Activated T-cell treated with anti-CD3 and anti-CD28 coated beads, Interleukin-2, amount 50 U/mL, for 4 hours (primary cell): Measurements from ENCODE around the gene GNAL. TPM values are rescaled to one million over a fixed set of nuclear protein-coding genes. Genes with fewer than 3 reads are reported as not detected.
A peak's percentile ranks its signal among the peaks of the same experiment; 100 is the strongest.
"Not testable (repeated sequence)": the region's sequence is repeated elsewhere in the genome, so short reads cannot be mapped to it uniquely, and the experiment has no call there.

Experiments
- ATAC-seq, 2 donors: fragments of 200-7000 bp; cut with Tn5 transposase; one replicate each; pipeline ENCODE4 v1.10.0; 2021
- DNase-seq: peaks from one replicate; pipeline ENCODE4 v3.0.0-alpha.2; 2020
- H3K27me3 Mint-ChIP-seq: one replicate; pipeline ENCODE4 v1.8.0; 2021; ENCODE audit warnings: low read depth, mixed read lengths
- H3K36me3 Mint-ChIP-seq: one replicate; pipeline ENCODE4 v1.8.0; 2022; ENCODE audit warnings: mixed read lengths; ENCODE audit not compliant: insufficient read depth
- H3K4me1 Mint-ChIP-seq: one replicate; pipeline ENCODE4 v1.8.0; 2021; ENCODE audit warnings: low read depth, mixed read lengths
- H3K4me3 Mint-ChIP-seq: one replicate; pipeline ENCODE4 v1.8.0; 2021; ENCODE audit warnings: mild to moderate bottlenecking, moderate library complexity, mixed read lengths
- H3K9me3 Mint-ChIP-seq: one replicate; pipeline ENCODE4 v1.8.0; 2021; ENCODE audit warnings: mixed read lengths
- total RNA-seq, 3 donors: library from RNA; stranded (reverse); gene quantifications; one replicate each; pipeline ENCODE4 v1.2.1, GENCODE V29; 2021

The GNAL gene
- total RNA-seq: under 1 TPM; 0.13 to 0.35 (median 0.24) TPM

DNA sequence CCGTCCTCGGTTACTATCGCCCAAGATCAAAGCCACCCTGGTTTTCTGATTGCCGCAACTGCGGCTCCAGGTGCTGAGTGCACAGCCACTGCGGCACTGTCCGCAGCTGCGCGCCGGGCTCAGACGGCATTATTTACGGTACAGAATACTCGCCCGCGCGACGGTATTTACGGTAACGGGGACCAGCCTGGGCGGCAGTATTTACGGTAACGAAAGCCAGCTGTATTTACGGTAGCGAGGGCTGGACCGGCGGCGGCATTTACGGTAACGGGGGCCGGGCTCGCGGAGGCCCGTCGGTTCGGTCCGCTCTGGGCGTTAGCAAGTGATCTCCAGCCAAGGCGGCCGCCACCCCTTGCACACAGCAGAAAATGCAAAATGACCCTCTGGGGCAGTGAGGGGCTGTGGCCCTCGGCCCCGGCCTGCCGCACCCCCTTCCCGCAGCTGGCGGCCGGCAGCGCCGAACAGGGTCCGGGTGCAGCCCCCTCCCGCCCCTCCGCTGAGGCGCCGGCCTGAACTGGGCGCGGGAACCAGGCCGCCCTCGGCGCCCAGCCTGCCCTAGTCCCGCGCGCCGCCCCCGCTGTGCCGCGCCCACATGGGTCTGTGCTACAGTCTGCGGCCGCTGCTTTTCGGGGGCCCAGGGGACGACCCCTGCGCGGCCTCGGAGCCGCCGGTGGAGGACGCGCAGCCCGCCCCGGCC is at the start of gene GNAL:
TSS of gene GNAL (plus strand) at position 293 of the 697 bp plus-strand sequence. CDS start at position 593, 300 bp downstream.
- Mint-ChIP-seq H3K36me3 (no peaks in the 10 kb centered on the region), H3K4me3 (peak within 1 kb of the TSS; percentile 56), H3K9me3 (peaks cover 11% of the 10 kb centered on the region), H3K4me1 (peaks cover 10% of the 10 kb centered on the region), H3K27me3 (peaks cover 55% of the 10 kb centered on the region)
- peak; percentile 87 to 88 for ATAC-seq
- peak; percentile 20 for DNase-seq

DNA sequence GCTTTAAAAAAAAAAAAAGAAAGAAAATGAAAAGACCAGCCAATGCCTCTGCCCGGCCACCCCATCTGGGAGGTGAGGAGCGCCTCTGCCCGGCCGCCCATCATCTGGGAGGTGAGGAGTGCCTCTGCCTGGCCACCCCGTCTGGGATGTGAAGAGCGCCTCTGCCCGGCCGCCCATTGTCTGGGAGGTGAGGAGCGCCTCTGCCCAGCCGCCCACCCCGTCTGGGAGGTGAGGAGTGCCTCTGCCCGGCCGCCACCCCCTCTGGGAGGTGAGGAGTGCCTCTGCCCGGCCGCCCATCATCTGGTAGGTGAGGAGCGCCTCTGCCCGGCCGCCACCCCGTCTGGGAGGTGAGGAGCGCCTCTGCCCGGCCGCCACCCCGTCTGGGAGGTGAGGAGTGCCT is 41.8 kb upstream of the GNAL start:
- H3K4me3 Mint-ChIP-seq, ATAC-seq, H3K4me1 Mint-ChIP-seq, H3K36me3 Mint-ChIP-seq, DNase-seq: not testable (repeated sequence)
- Mint-ChIP-seq H3K27me3 (peaks cover 15% of the 10 kb centered on the region), H3K9me3 (peaks cover 14% of the 10 kb centered on the region)

DNA sequence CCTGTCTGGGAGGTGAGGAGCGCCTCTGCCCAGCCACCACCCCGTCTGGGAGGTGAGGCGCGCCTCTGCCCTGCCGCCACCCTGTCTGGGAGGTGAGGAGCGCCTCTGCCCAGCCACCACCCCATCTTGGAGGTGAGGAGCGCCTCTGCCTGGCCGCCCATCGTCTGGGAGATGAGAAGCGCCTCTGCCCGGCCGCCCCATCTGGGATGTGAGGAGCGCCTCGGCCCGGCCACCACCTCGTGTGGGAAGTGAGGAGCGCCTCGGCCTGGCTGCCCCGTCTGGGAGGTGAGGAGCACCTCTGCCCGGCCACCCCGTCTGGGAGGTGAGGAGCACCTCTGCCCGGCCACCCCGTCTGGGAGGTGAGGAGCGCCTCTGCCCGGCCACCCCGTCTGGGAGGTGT is 41.3 kb upstream of the GNAL start:
- peaks cover 14% of the 10 kb centered on the region for H3K9me3 Mint-ChIP-seq
- not testable (repeated sequence) for H3K36me3 Mint-ChIP-seq, H3K4me3 Mint-ChIP-seq, H3K4me1 Mint-ChIP-seq, ATAC-seq, DNase-seq
- peaks cover 18% of the 10 kb centered on the region for H3K27me3 Mint-ChIP-seq

DNA sequence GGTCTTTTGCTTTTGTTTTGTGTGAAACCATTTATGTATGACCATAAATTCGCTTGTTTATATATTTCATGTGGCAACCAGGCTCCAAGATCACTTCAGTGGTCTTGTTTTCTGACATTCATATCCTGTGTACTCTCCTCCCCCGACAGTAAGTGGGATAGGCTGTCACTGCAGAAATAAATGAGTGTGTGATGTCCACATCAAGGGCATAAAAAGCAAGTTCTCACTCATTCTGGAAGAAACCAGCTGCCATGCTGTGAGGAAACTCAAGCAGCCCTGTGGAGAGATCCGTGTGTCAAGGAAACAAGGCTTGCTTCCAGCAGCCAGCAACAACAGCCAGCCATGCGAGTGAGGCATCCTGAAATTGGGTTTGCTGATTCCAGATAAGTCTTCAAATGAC is 39.2 kb upstream of the GNAL start:
- Mint-ChIP-seq H3K4me1 (no peaks in the 10 kb centered on the region), H3K27me3 (peaks cover 29% of the 10 kb centered on the region), H3K4me3 (no peak overlapping the region), H3K9me3 (peaks cover 14% of the 10 kb centered on the region), H3K36me3 (no peaks in the 10 kb centered on the region)
- ATAC-seq (no peak), DNase-seq (no peak)

DNA sequence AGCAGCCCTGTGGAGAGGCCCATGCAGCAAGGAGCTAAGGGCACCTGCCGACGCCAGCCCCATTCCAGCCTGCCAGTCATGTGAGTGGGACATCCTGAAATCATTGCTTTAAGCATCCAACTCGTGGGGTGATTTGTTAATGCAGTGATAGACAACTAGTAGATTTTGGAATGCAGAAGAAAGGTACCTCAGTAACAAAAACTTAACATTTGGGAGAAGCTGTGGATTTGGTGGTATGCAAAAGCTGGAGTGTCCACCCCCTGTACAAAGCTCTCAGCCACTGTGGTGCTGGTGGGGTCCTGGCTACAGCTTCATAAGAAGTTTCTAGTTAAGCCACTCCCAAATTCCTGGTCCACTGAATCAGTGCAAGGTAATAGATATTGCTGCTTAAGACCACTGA is 37.2 kb upstream of the GNAL start:
- ATAC-seq: no peak
- no peaks in the 10 kb centered on the region for H3K36me3 Mint-ChIP-seq
- H3K27me3 Mint-ChIP-seq: peaks cover 39% of the 10 kb centered on the region
- peaks cover 14% of the 10 kb centered on the region for H3K9me3 Mint-ChIP-seq
- H3K4me1 Mint-ChIP-seq: peaks cover 4% of the 10 kb centered on the region
- no peak for DNase-seq
- H3K4me3 Mint-ChIP-seq: no peak overlapping the region

DNA sequence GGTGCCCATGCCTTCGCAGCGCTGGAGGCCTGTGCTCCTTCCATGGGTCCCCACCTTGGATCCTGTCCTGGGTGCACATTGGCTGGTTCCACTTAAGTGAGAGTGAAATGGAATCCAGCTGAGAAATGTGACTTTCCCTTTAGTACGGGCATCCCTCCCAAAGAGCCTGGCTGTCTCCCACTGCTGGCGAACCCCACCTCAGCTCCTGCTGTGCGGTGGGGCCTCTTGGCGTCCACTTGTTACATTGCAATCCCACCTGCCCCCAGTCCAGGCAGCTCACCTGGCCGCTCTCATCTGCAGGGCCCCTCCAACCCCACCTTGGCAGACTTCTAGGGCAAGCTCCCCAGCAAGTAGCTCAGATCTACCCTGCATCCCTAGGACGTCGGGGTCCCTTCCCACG is 35.5 kb upstream of the GNAL start:
- no peak for ATAC-seq
- H3K27me3 Mint-ChIP-seq: peaks cover 50% of the 10 kb centered on the region
- H3K4me3 Mint-ChIP-seq: no peak overlapping the region
- no peaks in the 10 kb centered on the region for H3K36me3 Mint-ChIP-seq
- no peak for DNase-seq
- H3K4me1 Mint-ChIP-seq: peaks cover 4% of the 10 kb centered on the region
- H3K9me3 Mint-ChIP-seq: peaks cover 11% of the 10 kb centered on the region

DNA sequence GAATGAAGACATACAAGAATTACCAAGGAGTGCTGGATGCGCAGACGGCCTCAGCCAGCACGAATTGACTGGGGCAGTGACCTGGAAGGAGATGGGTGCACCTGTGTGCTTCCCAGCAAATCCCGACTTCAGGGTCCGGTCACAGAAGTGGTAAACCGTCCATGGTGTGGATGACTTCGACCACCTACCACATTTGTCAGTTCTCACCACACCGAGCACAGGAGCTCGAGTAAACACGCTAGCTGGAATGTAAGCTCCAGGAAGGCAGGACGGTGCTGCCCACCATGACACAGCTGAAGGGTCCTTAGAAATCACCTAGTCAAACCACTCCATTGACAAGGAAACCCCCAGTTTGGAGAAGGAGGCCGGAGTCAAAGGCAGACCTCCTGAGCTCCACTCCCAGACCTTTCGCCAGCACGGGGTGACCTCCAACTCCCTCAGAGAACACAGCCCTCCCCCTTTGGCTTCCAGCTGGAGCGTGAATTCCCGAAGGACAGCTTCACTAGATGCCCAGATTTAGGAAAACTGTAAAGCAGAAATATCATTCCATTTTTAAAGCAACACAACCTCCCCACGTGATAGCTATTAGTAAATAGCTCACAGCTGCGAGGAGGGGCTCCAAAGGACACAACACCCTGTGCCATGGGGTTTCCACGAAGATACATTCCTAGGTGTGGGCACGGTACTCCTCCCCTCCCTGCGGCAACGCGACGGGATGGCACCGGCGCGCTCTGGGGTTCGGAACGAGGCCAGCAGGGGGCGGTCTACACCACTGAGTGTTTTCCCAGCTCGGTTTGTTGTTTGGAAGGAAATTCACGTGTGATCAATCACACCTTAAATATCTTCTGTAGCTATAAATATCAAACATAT is 34.1 kb upstream of the GNAL start:
- peak; percentile 21 for DNase-seq
- H3K4me1 Mint-ChIP-seq: peaks cover 4% of the 10 kb centered on the region
- no peaks in the 10 kb centered on the region for H3K36me3 Mint-ChIP-seq
- peaks cover under 1% of the 10 kb centered on the region for H3K9me3 Mint-ChIP-seq
- peak in 1 of 2 donors; percentile 59 for ATAC-seq
- H3K27me3 Mint-ChIP-seq: peaks cover 52% of the 10 kb centered on the region
- no peak overlapping the region for H3K4me3 Mint-ChIP-seq

DNA sequence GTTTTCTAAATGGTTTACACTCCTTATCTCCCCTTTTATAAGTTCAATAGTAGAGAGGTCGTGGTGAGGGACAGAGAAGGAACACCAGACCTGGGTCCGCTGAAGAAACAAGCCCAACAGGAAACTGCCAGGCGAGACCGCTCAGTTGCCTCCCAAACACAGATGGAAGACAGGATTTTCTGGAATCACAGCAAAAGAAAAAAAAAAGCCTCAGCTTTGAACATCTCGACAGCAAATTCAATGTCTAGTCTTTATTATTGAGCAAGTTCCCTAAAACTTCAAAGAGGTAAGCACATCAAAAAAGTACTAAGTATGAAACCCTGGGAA is 33.5 kb upstream of the GNAL start:
- DNase-seq (no peak), ATAC-seq (no peak)
- Mint-ChIP-seq H3K36me3 (no peaks in the 10 kb centered on the region), H3K9me3 (no peaks in the 10 kb centered on the region), H3K4me3 (no peak overlapping the region), H3K27me3 (peaks cover 52% of the 10 kb centered on the region), H3K4me1 (peaks cover 4% of the 10 kb centered on the region)

DNA sequence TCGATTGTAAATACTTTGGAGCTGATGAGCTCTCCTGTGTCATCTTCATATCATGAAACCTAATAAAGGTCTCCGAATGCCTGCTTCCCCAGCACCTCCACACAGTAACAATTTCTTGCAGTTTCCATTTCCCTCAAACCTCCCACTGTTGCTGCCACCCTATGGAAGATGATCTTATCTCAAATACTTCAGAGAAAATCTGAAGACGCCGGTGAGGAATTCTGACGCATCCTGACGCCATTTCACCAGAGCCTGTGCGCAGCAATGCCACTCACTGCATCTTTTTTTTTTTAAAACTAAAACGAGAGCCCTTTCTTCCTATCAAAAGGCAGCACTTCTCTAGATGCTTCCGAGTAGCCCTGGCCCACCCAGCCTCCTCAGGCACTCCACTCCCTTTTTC is 31.9 kb upstream of the GNAL start:
- H3K27me3 Mint-ChIP-seq: peaks cover 40% of the 10 kb centered on the region
- peaks cover 4% of the 10 kb centered on the region for H3K4me1 Mint-ChIP-seq
- ATAC-seq (no peak), DNase-seq (no peak)
- no peak overlapping the region for H3K4me3 Mint-ChIP-seq
- H3K36me3 Mint-ChIP-seq: no peaks in the 10 kb centered on the region
- no peaks in the 10 kb centered on the region for H3K9me3 Mint-ChIP-seq

DNA sequence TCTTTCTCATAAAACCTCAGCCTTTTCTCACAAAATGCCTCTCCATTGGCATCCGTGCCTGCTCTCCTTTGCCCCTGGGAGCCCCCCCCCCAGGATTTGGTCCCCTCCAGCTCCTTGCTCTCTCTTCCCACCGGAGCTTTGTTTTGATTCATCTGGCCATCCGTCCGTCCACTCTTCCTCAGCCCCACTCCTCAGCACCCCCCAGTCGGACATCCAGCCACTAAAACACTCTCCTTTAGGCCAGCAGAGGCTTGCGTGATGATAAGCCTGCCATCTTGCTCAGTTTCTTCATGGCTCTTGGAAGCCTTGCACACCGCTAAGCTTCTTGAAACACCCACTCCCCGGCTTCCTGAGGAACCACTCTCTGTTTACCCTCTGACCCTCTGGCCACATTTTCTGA is 31.5 kb upstream of the GNAL start:
- no peak for ATAC-seq
- Mint-ChIP-seq H3K9me3 (no peaks in the 10 kb centered on the region), H3K4me1 (peaks cover 4% of the 10 kb centered on the region), H3K4me3 (no peak overlapping the region), H3K36me3 (no peaks in the 10 kb centered on the region), H3K27me3 (peaks cover 40% of the 10 kb centered on the region)
- DNase-seq: no peak

DNA sequence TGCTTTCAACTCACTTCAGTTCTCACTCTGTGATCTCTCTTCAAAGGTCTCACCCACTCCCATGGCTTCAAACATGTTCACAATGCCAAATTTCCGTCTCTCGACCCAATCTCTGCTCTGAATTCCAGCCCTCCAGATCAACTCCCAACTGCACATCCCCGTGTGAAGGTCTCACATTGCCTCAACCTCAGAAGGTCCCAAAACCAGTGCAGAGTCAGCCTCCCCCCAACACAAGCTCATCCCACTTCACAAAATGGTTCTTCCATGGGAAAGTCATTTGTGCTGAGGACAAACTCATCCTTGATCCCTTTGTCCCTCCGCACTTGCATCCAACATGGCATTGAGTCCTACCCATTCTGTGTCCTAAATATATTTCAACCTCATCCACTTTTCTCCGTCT is 31.0 kb upstream of the GNAL start:
- Mint-ChIP-seq H3K9me3 (no peaks in the 10 kb centered on the region), H3K4me3 (no peak overlapping the region)

DNA sequence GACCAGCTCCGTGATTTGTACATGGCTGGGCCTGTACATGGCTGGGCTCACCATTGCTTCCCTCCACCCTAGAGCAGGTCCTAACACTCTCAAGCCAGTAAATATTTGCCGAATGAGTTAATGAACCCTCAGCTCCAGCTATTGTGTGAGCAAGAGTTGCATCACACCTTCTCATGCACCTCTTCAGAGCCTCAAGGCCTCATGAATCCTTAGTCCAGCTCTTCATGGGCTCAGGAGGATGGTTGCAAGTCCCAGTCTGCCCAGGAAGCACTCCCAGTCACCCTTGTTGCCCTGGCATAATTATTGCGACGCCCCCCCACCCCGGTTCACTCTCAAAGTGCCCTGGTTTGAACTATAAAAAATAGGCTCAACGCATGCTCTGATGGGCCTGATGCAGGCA is 30.1 kb upstream of the GNAL start:
- peaks cover 31% of the 10 kb centered on the region for H3K27me3 Mint-ChIP-seq

More for the DNA sequence above, 31.0 kb upstream of the GNAL start:
- no peak for DNase-seq
- H3K27me3 Mint-ChIP-seq: peaks cover 37% of the 10 kb centered on the region
- no peaks in the 10 kb centered on the region for H3K36me3 Mint-ChIP-seq
- H3K4me1 Mint-ChIP-seq: peaks cover 4% of the 10 kb centered on the region
- no peak for ATAC-seq

DNA sequence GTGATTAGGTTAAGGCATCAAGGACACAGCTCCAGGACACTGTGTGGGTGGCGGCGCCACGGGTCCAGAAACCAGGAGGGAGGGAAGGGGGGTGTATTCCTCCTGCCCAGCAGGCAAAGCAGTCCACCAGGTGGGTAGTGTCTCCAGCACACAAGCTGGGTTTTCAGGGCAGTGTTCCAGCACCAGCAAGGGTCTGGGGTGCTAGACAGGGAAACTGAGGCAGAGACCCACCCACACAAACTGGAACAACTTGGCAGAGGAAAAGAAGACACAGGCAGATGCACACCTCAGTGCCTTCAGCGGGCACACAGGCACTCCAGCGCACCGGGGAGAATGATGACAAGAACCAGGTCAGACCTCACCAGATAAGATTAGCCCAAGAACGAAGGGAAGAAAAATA is 28.4 kb upstream of the GNAL start:
- H3K4me1 Mint-ChIP-seq: peaks cover under 1% of the 10 kb centered on the region
- DNase-seq: no peak
- no peak for ATAC-seq
- no peaks in the 10 kb centered on the region for H3K9me3 Mint-ChIP-seq
- no peaks in the 10 kb centered on the region for H3K36me3 Mint-ChIP-seq
- H3K4me3 Mint-ChIP-seq: no peak overlapping the region
- peaks cover 19% of the 10 kb centered on the region for H3K27me3 Mint-ChIP-seq

More for the DNA sequence above, 30.1 kb upstream of the GNAL start:
- Mint-ChIP-seq H3K4me1 (peaks cover 4% of the 10 kb centered on the region), H3K4me3 (no peak overlapping the region), H3K36me3 (no peaks in the 10 kb centered on the region), H3K9me3 (no peaks in the 10 kb centered on the region)
- ATAC-seq (no peak), DNase-seq (no peak)

DNA sequence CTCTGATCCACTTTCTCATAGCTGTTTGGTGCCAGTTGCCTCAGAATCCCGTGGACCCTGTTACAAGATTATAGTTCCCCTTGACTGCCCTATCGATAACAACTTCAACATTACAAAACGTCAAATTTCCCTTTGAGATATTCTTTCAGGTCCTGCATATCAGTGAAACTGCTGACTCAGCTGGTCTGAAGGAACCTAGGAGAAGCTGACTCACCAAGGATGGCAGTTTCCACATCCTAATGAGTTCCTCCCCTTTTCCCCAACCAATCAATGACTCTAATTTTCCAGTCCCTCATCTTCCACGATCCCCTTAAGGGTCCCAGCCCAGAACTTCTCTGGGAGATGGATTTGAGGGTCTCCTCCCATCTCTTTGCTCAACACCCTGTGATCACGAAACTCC is 27.6 kb upstream of the GNAL start:
- Mint-ChIP-seq H3K36me3 (no peaks in the 10 kb centered on the region), H3K27me3 (peaks cover 21% of the 10 kb centered on the region), H3K4me1 (no peaks in the 10 kb centered on the region), H3K4me3 (no peak overlapping the region), H3K9me3 (no peaks in the 10 kb centered on the region)
- DNase-seq: no peak
- ATAC-seq: no peak
